ENCODE measurements around the gene PARP2.

GRCh38 chr14:20400589-20400964 lies 57.1 kb downstream of the PARP2 start:
- TF ChIP-seq RAD21 (IDR thresholded peaks at IDR 0.05 in 1 of 2, conservative IDR thresholded peaks at IDR 0.05 in 1 of 2; ENCODE audit: low read depth in 2 of 2, low read length in 2 of 2) (no peak), CHD1 (IDR thresholded peaks at IDR 0.05; ENCODE audit: low read depth, low read length) (no peak), CBX8 (IDR thresholded peaks at IDR 0.05; ENCODE audit: borderline replicate concordance, low read depth, low read length) (no peak), EGR1 (IDR thresholded peaks at IDR 0.05; ENCODE audit: borderline replicate concordance, low read depth, low read length) (no peak)

Measured in H1 (cell line).